AG04449 (cell line): ENCODE data around the gene INTS6L.

Experiments used
- CTCF ChIA-PET: fragments of 350-600 bp; formaldehyde crosslinking; extraction: SDS; loops from one replicate; lab custom pipeline; 2021; ENCODE audit warnings: antibody characterized with exemption; lab: Yijun Ruan, JAX
- POLR2A ChIA-PET: fragments of 400-600, 350-600 bp; formaldehyde crosslinking; extraction: SDS; loops from one replicate; lab custom pipeline; 2020; ENCODE audit warnings: antibody characterized with exemption, inconsistent platforms; lab: Yijun Ruan, JAX
- DNase-seq: peaks from one replicate; pipeline ENCODE4 v3.0.0-alpha.2; 2010; ENCODE audit warnings: low read depth, low spot score
- H3K4me3 ChIP-seq: 2 replicates; pipeline ENCODE4 v1.5.1; 2011; ENCODE audit warnings: low read depth, mild to moderate bottlenecking, control low read depth, low read length
- TF ChIP-seq, protein P1 (sequence below): IDR thresholded peaks from one replicate; pipeline ENCODE4 v1.5.1; 2011; ENCODE audit warnings: mild to moderate bottlenecking, moderate library complexity, low read length, control low read depth, inconsistent platforms; ENCODE audit not compliant: insufficient read depth; ENCODE audit errors: missing control alignments

Gene INTS6L

DNA sequence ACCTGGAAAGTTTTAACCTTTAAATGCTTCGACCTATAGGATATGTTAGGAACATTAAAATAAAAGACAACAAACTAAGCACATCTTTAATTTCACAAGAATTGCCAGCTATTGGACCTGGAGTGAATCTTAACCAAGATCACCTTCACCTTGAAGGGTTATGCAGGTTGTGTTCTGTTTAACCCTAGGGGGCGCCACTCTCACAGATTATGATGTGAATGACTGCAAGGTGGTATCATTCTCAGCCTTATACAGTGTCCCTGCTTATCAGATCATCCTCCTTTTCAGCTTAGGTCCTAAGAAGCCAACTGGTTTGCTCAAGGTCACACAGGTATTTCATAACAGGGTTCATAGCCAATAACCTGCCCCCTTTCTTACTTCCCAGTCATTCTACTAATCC, 23.5 kb downstream of the INTS6L start:
- no peak for DNase-seq
- ChIA-PET CTCF (interaction anchor here (1.0 kb wide), 1 partner anchor 21 kb away, joined by 3 read pairs; no protein-coding TSS in a partner anchor), POLR2A (no interaction called here)
- H3K4me3 ChIP-seq = no peak overlapping the region
- TF ChIP-seq, protein P1, sequence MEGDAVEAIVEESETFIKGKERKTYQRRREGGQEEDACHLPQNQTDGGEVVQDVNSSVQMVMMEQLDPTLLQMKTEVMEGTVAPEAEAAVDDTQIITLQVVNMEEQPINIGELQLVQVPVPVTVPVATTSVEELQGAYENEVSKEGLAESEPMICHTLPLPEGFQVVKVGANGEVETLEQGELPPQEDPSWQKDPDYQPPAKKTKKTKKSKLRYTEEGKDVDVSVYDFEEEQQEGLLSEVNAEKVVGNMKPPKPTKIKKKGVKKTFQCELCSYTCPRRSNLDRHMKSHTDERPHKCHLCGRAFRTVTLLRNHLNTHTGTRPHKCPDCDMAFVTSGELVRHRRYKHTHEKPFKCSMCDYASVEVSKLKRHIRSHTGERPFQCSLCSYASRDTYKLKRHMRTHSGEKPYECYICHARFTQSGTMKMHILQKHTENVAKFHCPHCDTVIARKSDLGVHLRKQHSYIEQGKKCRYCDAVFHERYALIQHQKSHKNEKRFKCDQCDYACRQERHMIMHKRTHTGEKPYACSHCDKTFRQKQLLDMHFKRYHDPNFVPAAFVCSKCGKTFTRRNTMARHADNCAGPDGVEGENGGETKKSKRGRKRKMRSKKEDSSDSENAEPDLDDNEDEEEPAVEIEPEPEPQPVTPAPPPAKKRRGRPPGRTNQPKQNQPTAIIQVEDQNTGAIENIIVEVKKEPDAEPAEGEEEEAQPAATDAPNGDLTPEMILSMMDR = no peak

GRCh38 chrX:135544338-135544948, 24.0 kb downstream of the INTS6L start:
- TF ChIP-seq, protein P1 = no peak
- ChIA-PET CTCF (interaction anchor here (1.0 kb wide), 1 partner anchor 22 kb away, joined by 3 read pairs; no protein-coding TSS in a partner anchor), POLR2A (no interaction called here)
- H3K4me3 ChIP-seq = no peak overlapping the region
- no peak for DNase-seq

- POLR2A ChIA-PET = interaction anchor here (1.0 kb wide), 1 partner anchor 26 kb away, joined by 3 read pairs; no protein-coding TSS in a partner anchor
- no peak for DNase-seq
- TF ChIP-seq, protein P1 = no peak
- H3K4me3 ChIP-seq = no peak overlapping the region
- CTCF ChIA-PET = no interaction called here
Measured at GRCh38 chrX:135547767-135548166, 27.3 kb downstream of the INTS6L start.

- CTCF ChIA-PET = no interaction called here
- POLR2A ChIA-PET = no interaction called here
- TF ChIP-seq, protein P1 = no peak
- no peak overlapping the region for H3K4me3 ChIP-seq
- no peak for DNase-seq
Measured at GRCh38 chrX:135549519-135549918, 29.1 kb downstream of the INTS6L start.

- DNase-seq = no peak
- ChIA-PET POLR2A (no interaction called here), CTCF (no interaction called here)
- TF ChIP-seq, protein P1 = no peak
- no peak overlapping the region for H3K4me3 ChIP-seq
Measured at GRCh38 chrX:135556055-135556454, 35.6 kb downstream of the INTS6L start.

DNA sequence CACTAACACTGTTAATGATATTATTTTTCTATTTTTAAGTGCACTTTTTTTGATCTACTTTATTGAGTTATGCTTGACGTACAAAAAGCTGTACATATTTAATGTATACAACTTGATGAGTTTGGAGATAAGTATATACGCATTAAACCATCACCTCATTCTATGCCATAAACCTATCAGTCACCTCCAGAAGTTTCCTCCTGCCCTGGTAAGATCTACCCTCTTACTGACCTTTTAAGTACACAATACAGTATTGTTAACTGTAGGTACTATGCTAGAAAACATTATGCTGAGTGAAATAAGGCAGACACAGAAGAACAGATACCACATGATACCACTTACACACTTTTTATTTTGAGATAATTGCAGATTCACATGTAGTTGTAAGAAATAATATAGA, 36.9 kb downstream of the INTS6L start:
- H3K4me3 ChIP-seq = no peak overlapping the region
- ChIA-PET CTCF (interaction anchor here (0.9 kb wide), 1 partner anchor 22 kb away, joined by 3 read pairs; no protein-coding TSS in a partner anchor), POLR2A (no interaction called here)
- TF ChIP-seq, protein P1 = no peak
- no peak for DNase-seq
